NOMO-1 treated with dmso at 0.1 percent for 144 hours (cell line): Measurements from ENCODE around the gene WNT7B.

ENCODE experiments used
- DNase-seq: peaks from one replicate; lab custom pipeline; 2025; ENCODE audit not compliant: unreplicated experiment; lab: John Stamatoyannopoulos, UW

The WNT7B gene

GRCh38 chr22:45977003-45977411 lies at the start of gene WNT7B:
Gene WNT7B, minus strand, starts transcription at chr22:45977162. Its CDS starts 408 bp downstream, at chr22:45976754.
- no peak for DNase-seq

DNA sequence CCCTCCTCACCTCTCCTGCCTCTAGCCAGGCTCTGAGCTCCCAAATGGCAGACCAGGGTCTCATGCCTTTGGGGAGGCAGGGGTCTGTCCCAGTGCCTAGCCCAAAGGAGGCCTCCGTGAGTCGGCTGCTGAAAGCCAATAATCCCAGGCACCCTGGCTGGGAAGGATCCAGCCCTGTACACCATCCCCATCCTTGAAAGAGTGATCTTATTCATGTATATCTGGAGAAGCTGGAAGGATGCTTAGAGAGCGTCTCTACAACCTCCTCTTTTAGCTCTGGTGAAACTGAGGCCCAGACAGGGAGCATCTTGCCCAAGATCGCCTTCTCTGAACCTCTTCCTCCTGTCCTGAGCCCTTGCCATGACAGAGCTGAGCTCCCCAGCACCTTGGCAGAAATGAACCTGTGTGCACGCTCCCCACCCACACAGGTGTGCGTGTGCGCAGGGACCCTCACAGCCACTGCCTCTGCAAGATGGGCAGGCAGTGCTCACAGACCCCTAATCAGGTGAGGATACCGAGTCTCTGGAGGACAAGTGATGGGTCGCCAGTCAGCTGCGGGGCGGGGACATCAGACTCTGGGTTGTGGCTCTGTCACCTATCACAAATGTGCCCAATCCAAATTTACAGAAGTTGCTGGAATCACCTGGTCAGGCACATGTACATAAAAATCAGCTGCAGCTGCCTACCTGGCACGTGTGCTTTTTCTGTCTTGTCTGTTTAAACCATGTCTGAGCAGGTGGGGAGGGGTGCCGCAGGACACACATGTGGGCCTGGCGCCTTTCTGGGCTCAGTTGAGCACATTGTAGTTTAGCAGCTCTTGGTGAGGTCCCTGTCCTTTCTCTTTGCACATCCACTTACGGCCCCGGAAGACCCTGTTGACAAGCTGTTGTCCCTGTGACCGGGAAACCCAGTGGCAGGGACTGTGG lies 49.3 kb upstream of the WNT7B start:
- DNase-seq: no peak

GRCh38 chr22:46025225-46025972 lies 48.4 kb upstream of the WNT7B start:
- no peak for DNase-seq

- no peak for DNase-seq
Observed at GRCh38 chr22:46024136-46024840, 47.3 kb upstream of the WNT7B start.

DNA sequence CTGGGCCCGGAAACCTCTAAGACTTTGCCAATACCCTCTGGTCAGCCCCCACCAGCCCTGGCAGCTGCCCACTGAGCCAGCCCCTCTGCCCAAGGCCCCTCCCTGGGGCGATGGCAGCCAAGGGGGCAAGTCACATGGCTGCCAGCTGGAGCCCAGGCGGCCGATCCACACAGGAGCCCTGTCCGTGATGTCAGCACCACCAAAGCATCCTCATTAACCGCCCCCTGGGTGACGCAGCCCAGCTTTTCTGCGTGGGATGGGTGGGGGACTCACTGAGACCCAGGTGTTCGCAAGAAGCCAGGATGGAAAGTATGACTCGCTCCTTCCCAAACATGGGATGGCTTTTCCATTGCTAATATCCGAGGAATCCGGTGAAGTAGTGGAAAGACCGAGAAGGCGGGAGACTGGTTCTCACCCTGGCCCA lies 46.6 kb upstream of the WNT7B start:
- no peak for DNase-seq

DNA sequence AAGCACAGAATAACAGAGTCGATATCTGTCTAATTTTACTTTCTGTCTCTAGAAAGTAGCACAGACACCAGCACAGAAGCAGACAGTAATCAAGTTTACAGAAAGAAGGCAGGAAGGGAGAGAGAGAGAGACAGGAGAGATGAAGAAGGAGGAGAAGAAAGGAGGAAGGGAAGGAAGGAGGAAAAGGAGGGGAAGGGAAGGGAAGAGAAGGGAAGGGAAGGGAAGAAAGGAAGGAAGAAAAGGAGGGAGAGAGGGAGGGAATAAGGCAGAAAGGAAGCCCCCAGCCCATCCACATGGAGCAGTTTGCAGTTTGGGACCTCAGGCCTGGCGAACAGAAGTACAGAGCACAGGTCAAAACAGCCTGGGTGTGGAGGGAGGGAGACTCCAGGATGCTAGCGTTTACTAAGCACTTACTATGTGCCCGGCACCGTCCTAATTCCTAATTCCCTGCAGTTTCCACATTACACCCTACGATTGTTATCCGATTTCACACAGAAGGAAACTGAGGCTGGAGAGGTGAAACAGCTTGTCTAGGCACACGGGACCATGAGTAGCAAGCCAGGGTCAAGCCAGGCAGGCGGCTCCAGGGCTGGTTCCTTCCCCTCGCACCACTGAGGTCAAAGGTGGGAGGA lies 46.0 kb upstream of the WNT7B start:
- DNase-seq: no peak

DNA sequence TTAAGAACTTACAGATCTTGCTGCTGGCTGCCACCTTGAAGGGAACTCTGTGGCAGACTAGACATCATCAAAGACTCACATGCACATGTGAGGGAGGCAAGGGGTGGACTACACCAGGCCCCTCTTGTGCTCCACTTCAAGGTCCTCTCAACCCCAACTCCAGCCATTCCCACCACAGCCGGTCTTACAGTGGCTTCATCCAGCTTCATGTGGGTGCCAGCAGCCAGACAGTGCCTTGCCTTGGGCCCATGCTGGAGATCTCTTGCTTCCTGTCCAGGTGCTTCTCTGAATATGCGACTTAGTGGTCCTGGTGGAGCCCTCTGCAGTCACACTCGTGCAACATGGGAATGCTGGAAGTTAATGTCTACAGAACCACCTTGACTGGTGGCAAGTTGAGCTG lies 44.6 kb upstream of the WNT7B start:
- no peak for DNase-seq

DNA sequence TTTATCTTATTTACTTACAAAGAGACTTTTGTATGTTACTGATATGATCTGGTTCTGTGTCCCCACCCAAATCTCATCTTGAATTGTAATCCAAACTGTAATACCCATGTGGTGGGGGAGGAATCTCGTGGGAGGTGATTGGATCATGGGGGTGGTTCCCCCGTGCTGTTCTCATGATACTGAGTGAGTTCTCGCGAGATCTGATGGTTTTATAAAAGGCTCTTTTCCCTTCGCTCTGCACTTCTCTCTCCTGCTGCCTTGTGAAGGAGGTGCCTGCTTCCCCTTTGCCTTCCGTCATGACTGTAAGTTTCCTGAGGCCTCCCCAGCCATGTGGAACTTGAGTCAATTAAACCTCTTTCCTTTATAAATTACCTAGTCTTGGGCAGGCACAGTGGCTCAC lies 42.4 kb upstream of the WNT7B start:
- DNase-seq: no peak

GRCh38 chr22:46018859-46019258 lies 41.9 kb upstream of the WNT7B start:
- DNase-seq: no peak

DNA sequence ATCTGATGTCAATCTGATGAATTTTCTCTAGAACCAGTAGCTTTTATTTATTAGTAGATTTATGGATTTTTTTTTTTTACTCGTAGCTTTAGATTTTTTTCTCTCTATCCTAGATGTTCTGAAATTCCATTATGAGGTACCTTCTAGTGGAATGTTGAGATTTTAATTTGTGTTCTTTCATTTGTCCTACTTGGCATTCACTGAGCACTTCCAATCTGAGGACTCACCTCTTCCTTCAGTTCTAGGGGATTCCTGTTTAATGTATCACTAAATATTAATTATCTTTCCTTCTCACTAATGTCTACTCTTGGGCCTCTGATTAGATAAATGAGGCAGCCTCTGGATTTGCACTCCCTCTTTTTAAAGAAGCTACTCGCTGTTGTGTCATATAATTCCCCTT lies 40.2 kb upstream of the WNT7B start:
- DNase-seq: no peak

DNA sequence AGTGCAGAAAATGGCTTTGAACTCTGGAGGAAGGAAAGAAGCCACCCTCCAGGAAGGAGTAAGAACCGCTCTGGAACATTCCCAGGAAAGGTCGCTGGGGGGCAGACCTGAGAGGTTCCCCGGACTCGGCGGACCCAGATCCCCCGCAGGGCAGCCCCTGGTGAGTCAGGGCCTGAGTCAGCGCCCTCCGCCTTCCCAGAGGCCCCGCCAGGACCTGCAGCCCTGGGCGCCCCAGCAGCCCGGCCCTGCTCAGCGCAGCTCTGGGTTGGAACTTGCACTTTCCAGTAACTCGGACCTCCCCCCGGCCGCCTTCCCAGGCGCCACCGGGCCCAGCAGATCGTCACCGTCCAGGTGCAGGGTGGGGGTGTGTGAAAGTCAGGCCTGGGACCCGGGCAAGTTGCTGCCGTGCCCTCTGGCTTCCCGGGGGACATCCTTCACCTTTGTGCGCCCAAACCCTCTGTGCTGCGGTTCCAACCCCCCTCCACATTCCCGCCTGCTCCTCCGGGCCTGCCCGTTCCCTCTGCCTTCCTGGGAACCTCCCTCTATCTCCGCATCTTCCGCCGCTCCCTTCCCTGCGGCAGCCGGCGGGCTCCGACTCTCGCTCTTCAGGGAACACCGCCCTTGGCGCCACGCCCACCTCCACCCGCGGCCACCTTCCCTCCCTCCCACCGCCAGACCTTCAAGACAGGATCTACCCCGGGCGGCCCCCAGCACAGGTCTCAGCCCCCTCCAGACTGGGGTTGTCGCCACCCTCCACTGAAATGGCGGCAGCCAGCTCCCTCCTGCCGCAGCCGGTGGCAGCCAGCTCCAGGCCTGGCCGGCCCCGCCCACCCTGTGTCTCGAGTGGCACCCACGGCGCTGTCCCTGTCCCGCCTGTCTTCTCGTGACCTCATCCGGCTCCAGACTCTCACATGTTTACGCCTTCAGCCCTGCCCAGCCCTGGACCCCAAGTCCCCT lies 36.8 kb upstream of the WNT7B start:
- DNase-seq: peak; percentile 94

DNA sequence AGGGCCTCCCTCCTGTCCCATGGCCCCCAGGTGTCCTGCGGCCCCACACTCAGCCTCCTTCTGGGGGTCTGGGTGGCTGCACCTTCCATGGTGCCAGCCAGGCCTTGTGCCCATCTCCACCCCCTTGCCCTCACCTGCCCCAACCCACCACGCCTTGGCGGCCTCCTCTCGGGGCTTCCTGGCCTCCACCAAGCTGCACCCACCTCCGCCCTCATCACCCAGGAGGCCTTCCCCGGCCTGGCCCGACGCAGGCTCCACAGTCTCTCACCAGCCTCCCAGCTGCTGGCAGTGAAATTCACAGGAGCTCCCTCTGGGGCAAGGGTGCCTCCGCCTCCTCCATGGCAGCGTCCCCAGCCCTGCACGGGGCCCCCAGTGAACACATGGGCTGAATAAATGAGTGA lies 35.9 kb upstream of the WNT7B start:
- DNase-seq: no peak

GRCh38 chr22:46012182-46012880 lies 35.4 kb upstream of the WNT7B start:
- DNase-seq: no peak

DNA sequence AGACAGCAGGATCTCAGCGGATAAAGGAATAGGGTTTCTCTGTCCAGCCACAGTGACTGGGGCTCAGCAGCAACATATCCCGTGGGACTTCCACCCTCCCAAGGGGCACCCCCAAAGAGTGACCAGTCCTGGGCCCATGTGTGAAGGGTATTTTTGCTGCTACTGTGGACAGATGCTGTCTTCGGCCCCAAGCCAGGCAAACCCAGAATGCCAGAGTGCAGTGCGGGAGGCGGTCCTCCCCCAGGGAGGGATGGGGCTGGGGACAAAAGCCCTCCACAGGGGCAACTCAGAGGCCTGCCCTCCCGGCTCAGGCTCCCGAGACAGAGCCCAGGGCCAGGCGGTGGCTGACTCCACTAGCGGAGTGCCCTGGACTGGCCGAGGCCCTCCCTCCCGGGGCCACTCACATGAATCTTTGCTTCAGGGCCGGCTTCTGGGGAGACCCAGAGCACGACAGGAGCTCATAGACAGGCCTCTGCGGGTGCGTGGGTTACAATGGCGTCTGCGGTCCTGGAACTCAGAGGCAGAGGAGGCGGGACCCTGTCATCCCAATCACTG lies 34.7 kb upstream of the WNT7B start:
- DNase-seq: no peak

GRCh38 chr22:46010951-46011626 lies 34.1 kb upstream of the WNT7B start:
- no peak for DNase-seq

GRCh38 chr22:46010207-46010867 lies 33.4 kb upstream of the WNT7B start:
- no peak for DNase-seq

DNA sequence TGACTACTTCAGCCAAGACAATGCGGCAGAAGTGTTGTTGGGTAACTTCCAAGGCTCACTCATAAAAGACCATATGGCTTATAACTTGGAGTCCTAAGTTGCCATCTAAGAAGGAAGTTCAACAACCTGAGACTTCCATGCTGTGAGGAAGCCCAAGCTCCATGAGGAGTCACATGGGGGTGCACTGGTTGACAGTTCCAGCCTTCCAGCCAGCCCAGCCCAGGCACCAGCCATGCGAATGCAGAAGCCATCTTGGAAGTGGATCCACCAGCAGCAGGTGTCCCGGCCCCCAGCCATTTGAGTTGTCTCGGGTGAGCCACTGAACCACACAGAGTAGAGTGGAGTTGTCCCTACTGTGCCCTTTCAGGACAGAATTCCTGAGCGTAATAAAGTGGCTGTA lies 32.8 kb upstream of the WNT7B start:
- no peak for DNase-seq
